CD4-positive, alpha-beta T cell treated with Interleukin-17A for 1 hour (primary cell): Measurements from ENCODE around the gene PDE4D.
"Not testable (repeated sequence)": the region's sequence is repeated elsewhere in the genome, so short reads cannot be mapped to it uniquely, and the experiment has no call there.

Experiments
- DNase-seq: peaks from one replicate; pipeline ENCODE4 v3.0.0-alpha.2; 2020

The PDE4D gene

DNA sequence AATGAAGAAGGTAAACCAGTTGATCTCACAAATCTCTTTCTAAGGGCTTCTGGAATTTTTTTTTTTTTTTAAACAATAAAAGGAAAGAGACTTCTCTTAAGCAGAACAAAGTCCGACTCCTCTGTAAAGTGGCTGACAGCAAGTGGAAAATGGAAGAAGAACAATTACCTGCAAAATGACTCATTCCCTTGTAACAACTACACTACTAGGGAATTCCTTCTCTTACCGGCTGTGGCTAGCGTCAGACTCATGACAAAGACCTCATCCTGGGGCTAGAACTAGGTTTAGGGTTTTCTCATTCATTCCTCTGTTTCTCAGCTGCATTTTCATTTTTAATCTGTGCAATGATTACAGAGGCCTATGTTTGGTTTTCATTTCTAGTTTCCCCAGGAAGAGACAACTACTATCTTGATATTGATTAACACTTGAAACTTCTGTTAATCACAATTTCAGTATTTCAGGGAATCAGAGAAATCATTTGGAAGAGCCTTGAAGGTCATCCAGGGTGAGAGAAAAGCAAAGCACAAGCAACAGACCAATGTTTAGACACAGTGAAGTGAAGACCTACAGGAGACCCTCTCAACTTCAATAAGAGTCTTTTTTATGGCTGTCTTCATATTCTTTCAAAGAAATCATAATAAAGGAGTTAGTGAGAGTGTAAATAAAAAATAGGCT is 872.8 kb downstream of the PDE4D start:
- DNase-seq = no peak

DNA sequence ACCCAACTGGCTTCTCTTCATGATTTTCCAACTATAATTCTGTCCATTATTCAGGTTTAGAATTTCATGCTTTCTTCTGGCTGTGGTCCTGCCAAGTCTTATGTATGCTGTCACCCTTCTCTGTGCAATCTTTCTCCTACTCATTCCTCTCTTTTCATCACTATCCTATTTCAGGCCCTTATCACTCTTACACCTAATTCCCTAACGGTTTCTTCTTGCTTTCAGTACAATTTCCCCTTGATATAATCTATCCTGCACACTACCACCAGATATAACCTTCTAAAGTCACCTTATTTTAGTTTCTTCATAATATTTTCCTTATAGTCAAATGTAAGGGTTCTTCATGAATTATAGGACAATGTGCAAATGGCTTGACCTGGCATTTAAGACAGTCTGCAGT is 874.4 kb downstream of the PDE4D start:
- DNase-seq = no peak

DNA sequence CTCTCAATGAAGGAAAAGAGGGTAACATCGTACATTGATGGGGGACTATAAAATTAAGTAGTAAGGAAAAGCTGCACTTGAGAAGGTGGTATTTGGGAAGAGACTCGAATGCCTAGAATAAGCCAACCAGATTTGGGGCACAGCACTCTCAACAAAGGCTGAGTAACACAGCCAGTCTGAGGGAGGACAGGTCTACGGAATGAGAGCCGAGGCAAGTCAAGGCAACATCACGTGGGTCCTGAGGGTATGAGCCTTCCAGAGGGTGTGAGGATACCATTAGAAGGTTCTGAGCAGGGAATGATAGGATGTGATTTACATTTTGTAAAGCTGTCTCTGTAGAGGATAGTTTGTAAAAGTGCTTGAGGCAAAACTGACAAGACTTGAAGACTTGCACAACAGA is 876.6 kb downstream of the PDE4D start:
- no peak for DNase-seq

DNA sequence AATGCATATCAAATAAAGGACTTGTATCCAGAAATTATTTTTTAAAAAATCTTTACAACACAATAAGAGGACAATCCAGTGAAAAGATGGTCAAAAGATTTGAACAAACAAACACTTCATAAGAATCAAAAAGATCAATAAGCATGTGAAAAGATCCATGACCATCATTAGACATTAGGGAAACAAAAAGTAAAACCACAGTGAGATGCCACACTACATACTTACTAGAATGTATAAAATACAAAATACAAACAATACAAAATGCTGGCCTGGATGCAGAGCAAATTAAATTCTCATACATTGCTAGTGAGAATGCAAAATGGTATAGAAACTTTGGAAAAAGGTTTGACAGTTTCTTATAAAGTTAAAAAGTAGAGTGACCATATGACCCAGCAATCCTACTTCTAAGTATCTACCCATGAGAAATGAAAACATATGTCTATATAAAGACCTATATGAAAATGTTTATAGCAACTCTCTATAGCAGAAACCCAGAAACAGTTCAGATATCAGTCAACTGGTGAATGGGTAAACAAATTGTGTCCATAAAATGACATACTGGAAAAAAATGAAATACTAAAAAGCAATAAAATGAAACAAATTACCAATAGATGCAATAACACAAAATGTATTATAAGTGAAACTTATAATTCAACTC is 884.6 kb downstream of the PDE4D start:
- no peak for DNase-seq

DNA sequence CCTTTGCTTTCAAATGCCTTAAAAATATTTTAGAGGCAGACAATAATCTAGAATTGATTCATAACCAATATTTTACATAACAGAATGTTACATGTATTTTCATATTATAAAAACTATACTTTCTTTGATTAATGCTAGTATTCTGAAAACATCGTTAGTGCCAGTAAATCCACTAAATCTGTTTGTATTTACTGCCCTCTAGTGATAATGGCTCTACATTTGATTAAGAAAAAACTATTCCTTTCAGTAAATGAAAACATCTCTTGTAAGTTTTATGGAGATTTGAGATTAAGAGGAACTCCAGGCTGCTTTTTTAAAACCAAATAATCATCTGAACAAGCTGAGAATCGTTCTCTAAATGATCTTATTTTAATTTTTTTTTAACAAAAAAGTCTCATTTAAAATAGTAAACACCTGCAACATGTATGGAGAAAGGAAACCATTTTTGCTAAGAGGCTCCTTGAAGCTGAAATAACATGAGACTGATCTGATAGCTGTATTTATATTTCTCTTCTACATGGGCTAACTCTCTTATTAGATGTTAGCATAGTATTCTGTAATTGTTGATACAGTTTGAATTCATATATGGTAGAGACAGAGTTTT is 886.0 kb downstream of the PDE4D start:
- DNase-seq = peak; percentile 37

DNA sequence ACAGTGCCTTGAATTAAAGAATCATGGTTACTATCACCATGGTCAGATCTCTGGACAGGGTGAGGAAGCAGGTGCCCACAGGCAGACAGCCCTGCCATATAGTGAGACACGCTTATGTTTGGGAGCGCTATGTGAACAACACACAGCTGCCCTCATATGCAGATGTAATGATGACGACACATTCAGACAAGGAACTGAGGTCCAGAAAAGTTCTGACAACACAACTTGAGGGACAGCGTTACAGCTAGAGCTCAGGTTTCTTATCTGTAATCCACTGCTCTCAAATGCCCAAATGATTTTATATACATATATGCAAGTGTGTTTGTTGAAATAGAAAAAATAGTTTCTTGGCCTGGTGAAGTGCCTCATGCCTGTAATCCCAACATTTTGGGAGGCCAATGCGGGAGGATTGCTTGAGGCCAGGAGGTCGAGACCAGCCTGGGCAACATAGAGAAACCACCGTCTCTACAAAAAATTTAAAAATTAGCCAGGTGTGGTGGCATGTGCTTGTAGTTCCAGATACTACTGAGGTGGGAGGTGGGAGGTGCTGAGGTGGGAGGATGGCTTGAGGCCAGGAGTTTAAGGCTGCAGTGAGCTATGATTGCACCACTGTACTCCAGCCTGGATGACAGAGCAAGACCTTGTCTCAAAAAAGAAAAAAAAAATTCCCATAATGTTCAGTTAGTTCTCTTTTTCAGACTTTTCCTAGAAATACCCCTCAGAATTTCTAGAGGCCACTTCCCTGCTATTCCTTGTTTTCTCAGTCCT is 887.4 kb downstream of the PDE4D start:
- no peak for DNase-seq

DNA sequence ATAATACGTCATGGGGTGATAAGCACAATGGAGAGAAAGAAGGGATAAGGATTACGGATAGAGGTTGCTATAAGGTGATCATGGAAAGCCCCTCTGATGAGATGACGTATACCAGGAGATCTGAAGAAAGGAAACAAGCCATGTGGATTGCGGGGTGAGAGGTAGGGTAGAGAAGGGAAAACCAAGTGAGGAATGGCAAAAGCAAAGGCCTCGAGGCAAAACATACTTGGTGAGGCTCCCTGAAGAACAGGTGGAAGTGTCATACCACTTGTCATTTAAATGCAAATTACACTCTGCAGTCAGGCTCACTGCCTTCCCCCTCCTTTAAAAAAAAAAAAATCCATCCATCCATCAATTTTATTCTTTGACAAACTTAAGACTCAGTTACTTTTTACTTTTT is 889.9 kb downstream of the PDE4D start:
- DNase-seq = no peak

DNA sequence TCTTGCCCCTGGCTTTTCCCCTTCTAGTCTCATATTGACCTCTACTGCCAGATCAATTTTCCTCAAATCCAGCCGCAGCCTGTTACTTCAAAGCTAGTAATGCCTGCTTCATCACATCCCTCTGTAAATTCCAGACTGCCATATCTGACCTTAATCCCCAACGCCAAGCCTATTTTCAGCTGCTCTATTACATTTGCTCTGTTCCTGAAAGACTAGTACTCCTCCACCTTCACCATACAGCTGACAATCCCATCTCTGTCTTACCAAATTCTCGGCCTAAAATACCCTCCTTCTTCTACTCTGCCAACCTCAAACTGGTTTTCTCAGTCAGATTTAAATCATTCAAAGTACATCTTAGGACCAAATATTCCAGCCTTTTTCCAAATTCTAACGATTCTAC is 890.4 kb downstream of the PDE4D start:
- no peak for DNase-seq

DNA sequence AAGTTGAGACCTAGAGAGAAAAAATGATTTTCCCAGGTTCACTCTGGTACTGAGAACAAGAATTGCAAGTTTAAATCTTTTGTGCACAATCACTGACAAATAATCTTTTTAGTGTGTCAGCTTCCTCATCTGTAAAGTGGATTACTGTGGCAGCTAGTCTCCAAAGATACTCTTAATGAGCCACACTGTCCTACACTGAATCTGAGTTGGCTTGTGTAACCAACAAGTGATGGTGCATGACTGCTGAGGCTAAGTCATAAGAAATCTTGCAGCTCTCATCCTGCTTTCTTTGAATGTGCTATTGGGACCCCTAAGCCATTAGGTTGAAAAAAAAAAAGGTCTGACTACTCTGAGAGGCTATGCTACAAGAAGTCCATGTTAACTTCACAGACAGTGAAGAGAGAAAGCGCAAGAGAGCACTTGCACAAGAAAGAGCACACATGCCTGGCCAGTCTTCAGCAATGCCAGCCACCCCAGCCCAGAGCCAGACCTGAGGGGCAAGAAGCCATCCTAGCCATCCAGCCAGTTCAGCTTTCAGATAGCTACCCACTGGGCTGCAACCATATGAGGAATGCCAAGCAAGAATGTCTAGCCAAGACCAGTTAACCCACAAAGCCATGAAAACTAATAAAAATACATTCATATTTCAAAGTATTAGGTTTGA is 891.2 kb downstream of the PDE4D start:
- DNase-seq = no peak

DNA sequence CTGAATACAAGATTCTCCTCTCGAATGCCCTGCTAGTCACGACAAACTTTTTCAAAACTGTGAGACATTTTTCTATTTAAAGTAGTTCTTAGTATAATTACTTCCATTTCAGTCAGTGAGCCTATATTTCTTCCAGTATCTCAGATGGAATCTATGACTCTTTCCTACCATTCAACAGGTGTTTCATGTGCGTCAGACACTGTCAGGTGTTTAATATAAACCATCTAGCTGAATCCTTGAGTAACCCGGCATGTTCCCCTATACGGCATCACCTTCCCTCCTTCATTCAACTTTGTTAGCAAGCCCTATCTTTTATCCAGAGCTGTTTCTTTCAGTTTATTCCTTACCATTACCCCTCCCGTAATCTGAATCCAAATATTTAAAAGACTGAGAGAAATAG is 891.8 kb downstream of the PDE4D start:
- no peak for DNase-seq

DNA sequence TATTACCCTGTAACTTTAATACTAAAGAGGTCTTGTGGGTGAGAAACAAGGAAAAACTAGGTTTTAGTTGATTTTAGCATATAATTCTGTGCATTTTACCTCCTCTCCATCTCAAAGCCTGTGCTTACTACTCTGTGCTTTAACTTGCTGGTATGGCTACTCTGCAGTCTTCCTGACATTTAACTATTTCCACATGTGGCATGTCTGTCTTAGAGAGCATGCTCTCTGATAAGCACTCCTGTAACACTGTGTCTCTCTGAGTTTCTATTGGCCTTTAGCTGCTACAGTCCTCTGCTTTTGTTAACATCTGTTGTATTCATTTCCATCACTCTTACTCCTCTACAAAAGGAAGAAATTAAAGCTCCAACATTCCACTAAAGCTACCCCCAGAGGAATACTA is 892.4 kb downstream of the PDE4D start:
- DNase-seq = no peak

DNA sequence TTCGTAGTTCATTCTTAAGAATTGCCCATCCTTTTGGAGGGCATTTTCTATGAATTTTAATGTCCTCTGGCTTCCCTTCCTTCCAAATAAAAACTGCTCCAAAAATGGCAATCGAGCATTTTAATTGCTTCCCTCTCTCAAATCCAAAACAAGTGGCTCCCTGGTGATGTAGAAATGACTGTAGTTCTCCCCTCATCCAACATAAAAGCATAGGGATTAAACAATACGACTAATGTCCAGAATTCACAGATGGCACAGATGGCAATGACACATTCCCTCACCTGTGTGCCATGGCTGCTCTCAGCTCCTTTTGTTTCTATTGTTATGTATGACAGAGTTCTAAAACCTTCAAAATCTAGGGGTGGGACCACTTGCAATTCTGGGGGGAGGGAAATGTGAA is 893.3 kb downstream of the PDE4D start:
- no peak for DNase-seq

DNA sequence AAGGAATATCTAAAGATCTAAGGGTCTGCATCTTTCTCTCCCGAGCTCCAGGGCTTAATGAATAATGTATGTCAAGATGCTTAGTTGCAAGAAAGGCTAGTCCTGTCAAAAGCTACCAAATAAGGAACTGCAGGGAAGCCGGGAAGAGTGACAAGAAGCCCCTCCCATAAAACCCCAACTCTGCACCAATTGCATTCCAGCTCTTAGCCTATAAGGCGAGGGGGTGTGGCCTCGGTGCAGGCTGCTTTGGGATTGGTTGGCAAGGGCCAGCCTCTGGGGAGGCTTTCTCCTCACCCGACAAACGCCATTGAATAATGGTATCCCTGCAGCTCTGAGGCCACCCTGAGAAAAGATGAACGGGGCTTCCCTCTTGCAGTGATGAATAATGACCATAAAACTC is 893.7 kb downstream of the PDE4D start:
- DNase-seq = no peak

DNA sequence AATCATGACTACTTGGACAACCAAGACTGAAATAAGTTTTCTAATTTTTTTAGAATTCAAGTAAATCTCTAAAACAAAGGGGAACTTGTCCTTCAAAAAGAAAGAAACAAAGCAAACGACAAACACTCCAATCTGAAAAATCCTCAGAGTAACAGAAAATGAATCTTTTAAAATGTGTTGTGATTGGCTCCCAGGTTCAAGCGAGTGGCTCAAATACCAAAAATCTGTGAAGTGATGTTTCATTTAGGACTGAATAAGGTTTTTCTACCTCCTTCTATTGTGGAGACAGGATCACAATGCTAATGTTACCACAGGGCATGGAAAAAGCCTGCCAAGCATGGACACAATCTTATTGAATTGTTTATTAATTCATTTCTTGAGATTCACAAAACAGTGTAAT is 895.0 kb downstream of the PDE4D start:
- DNase-seq = no peak

DNA sequence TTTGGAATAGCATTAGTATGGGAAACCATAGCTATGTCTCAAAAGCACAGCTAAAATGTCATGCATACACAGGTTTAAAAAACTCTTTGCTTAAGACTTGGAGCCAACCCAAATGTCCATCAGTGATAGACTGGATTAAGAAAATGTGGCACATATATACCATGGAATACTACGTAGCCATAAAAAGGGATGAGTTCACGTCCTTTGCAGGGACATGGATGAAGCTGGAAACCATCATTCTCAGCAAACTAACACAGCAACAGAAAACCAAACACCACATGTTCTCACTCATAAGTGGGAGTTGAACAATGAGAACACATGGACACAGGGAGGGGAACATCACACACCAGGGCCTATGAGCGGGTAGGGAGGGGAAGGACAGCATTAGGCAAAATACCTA is 897.7 kb downstream of the PDE4D start:
- not testable (repeated sequence) for DNase-seq

DNA sequence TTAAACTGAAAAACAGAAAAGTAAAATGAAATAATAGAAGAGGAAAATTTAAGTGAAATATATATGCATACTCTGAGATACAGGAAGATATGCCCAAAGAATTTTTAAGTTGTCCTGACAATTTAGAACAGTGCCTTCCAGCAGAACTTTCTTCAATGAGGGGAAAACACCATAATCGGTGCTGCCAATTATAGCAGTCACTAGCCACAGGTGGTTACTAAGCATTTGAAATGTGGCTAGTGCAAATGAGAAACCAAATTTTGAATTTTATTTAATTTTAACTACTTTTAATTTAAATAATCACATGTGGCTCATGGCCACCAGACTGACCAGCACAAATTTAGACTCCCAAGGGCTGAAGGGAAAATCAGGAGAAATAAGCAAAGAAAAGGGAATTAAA is 900.1 kb downstream of the PDE4D start:
- DNase-seq = no peak

DNA sequence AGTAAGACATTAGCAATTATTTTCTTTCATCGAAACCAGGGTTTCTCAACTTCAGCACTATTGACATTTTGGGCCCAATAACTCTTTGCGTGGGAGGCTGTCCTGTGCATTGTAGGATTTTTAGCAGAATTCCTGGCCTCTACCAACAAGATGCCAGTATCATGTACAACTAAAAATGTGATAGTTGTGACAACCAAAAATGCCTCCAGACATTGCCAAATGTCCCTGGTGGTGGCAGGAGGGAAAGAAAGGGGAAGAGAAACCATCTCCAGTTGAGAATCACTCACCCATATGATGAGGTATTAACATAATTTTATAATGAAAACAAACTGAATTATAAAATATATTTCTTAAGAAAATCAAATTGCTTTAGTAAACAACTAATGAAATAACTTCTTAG is 904.6 kb downstream of the PDE4D start:
- no peak for DNase-seq

DNA sequence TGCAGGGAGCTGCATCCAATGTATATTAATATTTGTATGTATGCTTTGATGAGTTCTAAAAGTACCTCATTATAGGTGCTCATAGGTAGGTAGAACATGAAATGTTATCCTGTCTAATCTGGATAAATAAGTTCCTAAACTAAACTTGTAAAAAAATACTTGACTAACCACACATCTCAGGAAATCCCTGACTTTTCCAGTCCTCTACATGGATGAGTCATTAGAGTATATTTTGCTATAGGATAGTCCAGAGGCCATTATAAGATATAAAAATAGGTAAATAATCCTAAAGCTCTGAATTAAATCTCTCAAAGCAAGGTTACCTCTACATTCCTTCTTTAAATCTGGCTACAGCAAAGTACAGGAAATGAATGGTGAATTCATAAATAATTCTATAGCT is 906.3 kb downstream of the PDE4D start:
- DNase-seq = no peak

DNA sequence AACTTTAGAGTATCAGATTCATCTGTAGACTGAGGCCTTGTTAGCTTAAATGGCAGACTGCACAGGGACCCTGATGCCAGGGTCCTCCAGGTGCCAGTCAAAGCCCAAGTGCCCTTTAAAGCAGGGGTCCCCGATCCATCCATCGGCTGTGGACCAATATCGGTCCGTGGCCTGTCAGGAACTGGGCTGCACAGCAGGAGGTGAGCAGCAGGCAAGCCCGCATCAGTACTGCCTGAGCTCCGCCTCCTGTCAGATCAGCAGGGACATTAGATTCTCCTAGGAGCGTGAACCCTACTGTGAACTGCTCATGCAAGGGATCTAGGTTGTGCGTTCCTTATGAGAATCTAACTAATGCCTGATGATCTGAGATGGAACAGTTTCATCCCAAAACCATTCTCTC is 907.2 kb downstream of the PDE4D start:
- no peak for DNase-seq

DNA sequence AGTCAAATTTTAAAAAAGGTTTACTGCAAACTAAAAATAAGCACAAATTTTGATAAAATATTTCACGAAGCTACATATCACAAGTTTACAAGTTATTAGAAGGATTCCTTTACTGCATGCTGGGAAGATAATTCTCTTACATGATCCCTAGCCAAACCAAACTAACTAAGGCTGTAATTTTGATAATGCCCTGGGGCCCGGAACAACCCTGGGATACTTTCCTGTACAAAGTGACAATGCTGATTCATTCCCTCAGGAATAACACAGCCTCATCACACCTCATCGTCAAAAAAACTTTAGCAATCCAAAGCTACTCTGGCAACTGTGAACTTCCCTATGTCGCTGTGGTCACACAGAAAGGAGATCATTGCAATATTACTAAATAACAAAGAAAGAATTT is 907.8 kb downstream of the PDE4D start:
- DNase-seq = no peak

DNA sequence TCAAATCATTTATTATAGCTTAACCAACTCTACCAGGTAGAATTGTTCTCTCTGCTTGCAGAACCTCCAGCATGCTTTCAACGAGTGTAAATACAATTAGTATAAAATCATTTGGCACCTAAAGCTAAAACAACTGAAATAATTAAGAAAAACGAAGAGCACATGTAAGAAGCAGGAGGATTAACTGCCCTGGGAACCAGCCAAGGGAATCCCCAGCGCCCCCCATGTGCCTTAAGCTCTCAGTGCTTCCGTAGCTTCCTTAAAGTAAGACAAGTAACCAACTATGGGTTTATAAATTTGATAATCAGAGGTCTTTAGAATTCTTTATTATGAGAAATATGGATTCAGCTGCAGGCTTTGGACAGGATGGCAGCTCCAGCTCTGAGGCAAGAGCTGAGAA is 908.2 kb downstream of the PDE4D start:
- no peak for DNase-seq

DNA sequence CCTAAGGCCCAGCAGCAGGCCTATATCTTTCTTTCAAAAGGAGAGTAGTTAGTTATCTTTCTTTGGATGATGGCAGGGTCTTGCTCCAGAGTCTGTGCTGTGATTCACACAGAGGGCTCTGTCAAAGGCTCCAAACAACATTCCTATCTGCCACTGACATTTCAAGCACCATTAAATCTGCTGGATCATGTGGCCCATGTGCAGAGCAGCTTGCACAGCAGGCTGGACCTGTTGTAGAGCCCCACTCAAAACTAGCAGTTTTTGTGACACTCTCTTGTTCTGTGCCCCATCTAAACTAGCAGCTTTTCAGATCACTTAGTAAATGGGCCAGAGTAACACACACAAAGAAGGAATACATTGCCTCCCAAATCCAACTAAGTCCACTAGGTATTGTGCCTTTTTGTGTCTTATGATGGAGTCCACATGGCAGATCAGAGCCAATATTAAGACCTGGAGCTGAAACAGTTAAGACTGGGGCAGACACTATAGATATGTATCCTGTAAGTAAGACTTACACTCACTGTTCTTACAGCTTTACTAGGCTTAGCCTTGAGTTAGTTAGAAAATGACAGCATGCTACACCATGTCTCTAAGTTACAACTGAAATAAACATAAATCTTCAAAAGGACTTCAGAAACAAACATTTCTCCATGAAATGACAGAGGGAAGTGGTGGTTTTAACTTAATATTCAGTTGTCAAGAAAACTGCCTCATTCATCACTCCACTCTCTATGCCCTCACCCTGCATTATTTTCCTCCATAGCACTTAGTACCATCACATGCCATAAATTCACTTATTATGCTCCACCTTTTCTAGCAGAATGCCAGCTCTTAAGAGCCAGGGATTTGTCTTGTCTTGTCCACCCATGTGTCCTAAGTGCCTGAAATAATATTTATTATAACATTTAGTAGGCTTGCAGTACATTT is 909.7 kb downstream of the PDE4D start:
- DNase-seq = no peak
